Body of pancreas (tissue), 4 donors: ENCODE measurements around the gene SNX30. TPM values are rescaled to one million over a fixed set of nuclear protein-coding genes. Genes with fewer than 3 reads are reported as not detected.
A peak's percentile ranks its signal among the peaks of the same experiment; 100 is the strongest.

Experiments used
- ATAC-seq: fragments of 150-250 bp; one replicate; pipeline ENCODE4 v1.9.1; 2016
- DNase-seq, 4 donors: peaks; one replicate each; pipeline ENCODE4 v3.0.0-alpha.2; 2019
- H3K27ac ChIP-seq, 4 donors: fragments of 200-600 bp; sonication (generic); 1 replicate in 3 of 4; 2 replicates in 1 of 4; pipeline versions ENCODE4 v1.5.1 to v1.6.1; 2016 to 2019; ENCODE audit warnings: mild to moderate bottlenecking in 1 of 4, mixed read lengths in 1 of 4, moderate library complexity in 1 of 4
- H3K27me3 ChIP-seq, 2 donors: fragments of 200-600 bp; sonication (generic); one replicate each; pipeline ENCODE4 v1.6.0; 2016; ENCODE audit warnings: mild to moderate bottlenecking in 1 of 2
- H3K36me3 ChIP-seq, 2 donors: fragments of 200-600 bp; sonication (generic); replicated peaks in 1 of 2; 2 replicates each; pipeline ENCODE4 v1.5.1; 2016; ENCODE audit warnings: low read depth in 2 of 2; ENCODE audit not compliant: insufficient read depth in 1 of 2
- H3K4me1 ChIP-seq: fragments of 200-600 bp; sonication (generic); one replicate; pipeline ENCODE4 v1.6.0; 2016
- H3K4me3 ChIP-seq, 2 donors: fragments of 200-600 bp; sonication (generic); 1 replicate in 1 of 2; 2 replicates in 1 of 2; pipeline ENCODE4 v1.5.1; 2016 to 2019
- H3K9me3 ChIP-seq, 3 donors: fragments of 200-600 bp; sonication (generic); 1 replicate in 2 of 3; 2 replicates in 1 of 3; pipeline ENCODE4 v1.5.1; 2016
- POLR2A ChIP-seq, 3 donors: fragments of 450-650 bp; IDR thresholded peaks; one replicate each; pipeline ENCODE4 v1.6.1; 2016; ENCODE audit warnings: antibody characterized with exemption in 3 of 3, mild to moderate bottlenecking in 2 of 3
- WGBS, 2 donors: methylation state at CpG; one replicate each; pipeline ENCODE4 v1.1.5; 2017; 5-methylcytosine and 5-hydroxymethylcytosine counted together
- intact Hi-C: fragments of 100-400 bp; cut with DNase I; formaldehyde crosslinking; loops from one replicate; pipeline ENCODE4 v1.15.1; 2023
- total RNA-seq, 2 donors: library from RNA; depleted of rRNA; stranded (reverse); fragments of >200 nt; gene quantifications; one replicate each; pipeline ENCODE4 v1.1.0, GENCODE V29; 2016
- TF ChIP-seq, protein P1 (sequence below), 7 experiments: fragments of 450-650 bp in 4 of 7; fragments of 200-600 bp in 3 of 7; sonication (generic) in 3 of 7; IDR thresholded peaks; one replicate each; pipeline ENCODE4 v1.5.1; 2016 to 2019; ENCODE audit warnings: antibody characterized with exemption in 7 of 7

SNX30 gene
- total RNA-seq, 2 donors from 2014 or later: 4.6 to 8.6 TPM

DNA sequence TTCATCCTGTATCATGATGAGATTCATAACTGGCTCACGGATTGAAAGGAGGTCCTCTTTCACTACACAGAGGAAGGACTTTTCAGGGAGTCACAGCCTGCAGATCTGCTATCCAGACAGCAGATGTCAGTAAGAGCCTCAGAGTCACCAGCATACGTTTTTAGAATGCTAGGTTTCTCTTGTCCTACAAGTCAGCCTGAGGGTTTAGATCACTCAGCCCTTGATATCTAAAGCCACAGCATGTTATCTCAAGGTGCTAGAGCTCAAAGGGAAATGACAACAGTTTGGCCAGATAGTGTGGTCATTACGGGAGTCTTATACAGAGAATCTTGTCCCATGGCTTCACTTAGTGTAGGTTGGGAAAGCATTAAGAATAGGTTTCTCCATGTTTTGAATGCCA lies 171.0 kb downstream of the SNX30 start:
- WGBS, 2 donors: 9 to 35% methylated on average over 3 of the region's 3 CpGs
- ATAC-seq (no peak), DNase-seq (peak in 1 of 4 donors; percentile 16)
- Histone ChIP-seq H3K4me1 (peaks cover 6% of the 10 kb centered on the region), H3K27ac (no peak overlapping the region), H3K9me3 (no peaks in the 10 kb centered on the region), H3K27me3 (no peaks in the 10 kb centered on the region), H3K36me3 (no peaks in the 10 kb centered on the region), H3K4me3 (no peak overlapping the region)
- intact Hi-C loops: no loop called here
- TF ChIP-seq, protein P1, sequence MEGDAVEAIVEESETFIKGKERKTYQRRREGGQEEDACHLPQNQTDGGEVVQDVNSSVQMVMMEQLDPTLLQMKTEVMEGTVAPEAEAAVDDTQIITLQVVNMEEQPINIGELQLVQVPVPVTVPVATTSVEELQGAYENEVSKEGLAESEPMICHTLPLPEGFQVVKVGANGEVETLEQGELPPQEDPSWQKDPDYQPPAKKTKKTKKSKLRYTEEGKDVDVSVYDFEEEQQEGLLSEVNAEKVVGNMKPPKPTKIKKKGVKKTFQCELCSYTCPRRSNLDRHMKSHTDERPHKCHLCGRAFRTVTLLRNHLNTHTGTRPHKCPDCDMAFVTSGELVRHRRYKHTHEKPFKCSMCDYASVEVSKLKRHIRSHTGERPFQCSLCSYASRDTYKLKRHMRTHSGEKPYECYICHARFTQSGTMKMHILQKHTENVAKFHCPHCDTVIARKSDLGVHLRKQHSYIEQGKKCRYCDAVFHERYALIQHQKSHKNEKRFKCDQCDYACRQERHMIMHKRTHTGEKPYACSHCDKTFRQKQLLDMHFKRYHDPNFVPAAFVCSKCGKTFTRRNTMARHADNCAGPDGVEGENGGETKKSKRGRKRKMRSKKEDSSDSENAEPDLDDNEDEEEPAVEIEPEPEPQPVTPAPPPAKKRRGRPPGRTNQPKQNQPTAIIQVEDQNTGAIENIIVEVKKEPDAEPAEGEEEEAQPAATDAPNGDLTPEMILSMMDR (IDR thresholded peaks at IDR 0.05): peak in 5 of 7 experiments; percentile 13 to 32 (median 21)
- no peak for TF ChIP-seq POLR2A (IDR thresholded peaks at IDR 0.05)

Other genes with a start within 250 kb of the SNX30 start
- 10 to 100 TPM; 13.5 to 14.5 TPM for gene INIP, start 32.6 kb upstream of the SNX30 start, total RNA-seq
- gene SLC46A2, start 140.1 kb downstream of the SNX30 start, total RNA-seq: under 1 TPM in 1 of 2 donors, not detected in 1; 0.78 TPM